ENCODE results near the gene KIF24.

DNA sequence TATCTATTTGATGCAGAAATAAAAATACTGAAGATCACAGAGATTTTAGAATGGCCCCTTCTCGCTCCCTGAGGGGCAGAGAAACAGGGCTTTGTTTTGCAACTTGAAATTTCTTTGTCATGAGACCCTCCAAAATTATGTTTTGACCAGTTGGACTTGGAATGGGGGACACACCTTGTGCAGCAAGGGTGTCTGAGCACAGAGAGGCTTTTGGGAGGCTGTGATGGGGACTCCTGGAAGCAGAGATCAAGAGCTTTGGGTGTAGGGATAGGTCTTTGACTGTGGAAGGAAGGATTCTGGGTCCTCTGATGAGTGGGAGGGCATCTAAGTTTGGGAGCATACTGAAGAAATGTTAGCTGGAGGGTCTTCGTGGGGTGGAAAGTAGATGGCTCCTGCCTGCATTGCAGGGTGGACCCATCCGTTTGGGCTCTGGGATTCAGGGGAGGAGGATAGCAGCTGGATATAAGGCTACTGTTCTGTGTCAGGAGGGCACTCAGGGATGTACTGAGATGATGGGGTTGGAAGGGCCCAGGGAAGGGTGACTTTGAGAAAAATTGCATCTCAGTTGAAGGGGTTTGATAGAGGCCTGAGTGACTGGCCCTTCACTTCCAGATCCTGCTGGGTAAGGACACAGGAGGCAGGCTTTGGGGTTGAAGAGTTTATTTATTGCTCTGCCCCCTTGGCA is 49.5 kb upstream of the KIF24 start:
- TF ChIP-seq, protein P1, sequence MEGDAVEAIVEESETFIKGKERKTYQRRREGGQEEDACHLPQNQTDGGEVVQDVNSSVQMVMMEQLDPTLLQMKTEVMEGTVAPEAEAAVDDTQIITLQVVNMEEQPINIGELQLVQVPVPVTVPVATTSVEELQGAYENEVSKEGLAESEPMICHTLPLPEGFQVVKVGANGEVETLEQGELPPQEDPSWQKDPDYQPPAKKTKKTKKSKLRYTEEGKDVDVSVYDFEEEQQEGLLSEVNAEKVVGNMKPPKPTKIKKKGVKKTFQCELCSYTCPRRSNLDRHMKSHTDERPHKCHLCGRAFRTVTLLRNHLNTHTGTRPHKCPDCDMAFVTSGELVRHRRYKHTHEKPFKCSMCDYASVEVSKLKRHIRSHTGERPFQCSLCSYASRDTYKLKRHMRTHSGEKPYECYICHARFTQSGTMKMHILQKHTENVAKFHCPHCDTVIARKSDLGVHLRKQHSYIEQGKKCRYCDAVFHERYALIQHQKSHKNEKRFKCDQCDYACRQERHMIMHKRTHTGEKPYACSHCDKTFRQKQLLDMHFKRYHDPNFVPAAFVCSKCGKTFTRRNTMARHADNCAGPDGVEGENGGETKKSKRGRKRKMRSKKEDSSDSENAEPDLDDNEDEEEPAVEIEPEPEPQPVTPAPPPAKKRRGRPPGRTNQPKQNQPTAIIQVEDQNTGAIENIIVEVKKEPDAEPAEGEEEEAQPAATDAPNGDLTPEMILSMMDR (IDR thresholded peaks at IDR 0.05 in 4 of 5, conservative IDR thresholded peaks at IDR 0.05 in 1 of 5), result no peak
- TF ChIP-seq POLR2A (IDR thresholded peaks at IDR 0.05), result no peak
